ENCODE data around the gene MTO1.

- TF ChIP-seq CTCF (IDR thresholded peaks at IDR 0.05 in 8 of 11, conservative IDR thresholded peaks at IDR 0.05 in 3 of 11) (no peak), POLR2A (IDR thresholded peaks at IDR 0.05) (no peak), POLR2AphosphoS5 (IDR thresholded peaks at IDR 0.05) (no peak)
Observed at GRCh38 chr6:73548458-73549446, 87.2 kb downstream of the MTO1 start.

All from spleen (tissue), 7 donors.